ENCODE data around the gene IPO9. TPM values are rescaled to one million over a fixed set of nuclear protein-coding genes. Genes with fewer than 3 reads are reported as not detected.

The IPO9 gene
- total RNA-seq, 2 experiments from 2014 or later: 64.6 to 67.5 TPM

DNA sequence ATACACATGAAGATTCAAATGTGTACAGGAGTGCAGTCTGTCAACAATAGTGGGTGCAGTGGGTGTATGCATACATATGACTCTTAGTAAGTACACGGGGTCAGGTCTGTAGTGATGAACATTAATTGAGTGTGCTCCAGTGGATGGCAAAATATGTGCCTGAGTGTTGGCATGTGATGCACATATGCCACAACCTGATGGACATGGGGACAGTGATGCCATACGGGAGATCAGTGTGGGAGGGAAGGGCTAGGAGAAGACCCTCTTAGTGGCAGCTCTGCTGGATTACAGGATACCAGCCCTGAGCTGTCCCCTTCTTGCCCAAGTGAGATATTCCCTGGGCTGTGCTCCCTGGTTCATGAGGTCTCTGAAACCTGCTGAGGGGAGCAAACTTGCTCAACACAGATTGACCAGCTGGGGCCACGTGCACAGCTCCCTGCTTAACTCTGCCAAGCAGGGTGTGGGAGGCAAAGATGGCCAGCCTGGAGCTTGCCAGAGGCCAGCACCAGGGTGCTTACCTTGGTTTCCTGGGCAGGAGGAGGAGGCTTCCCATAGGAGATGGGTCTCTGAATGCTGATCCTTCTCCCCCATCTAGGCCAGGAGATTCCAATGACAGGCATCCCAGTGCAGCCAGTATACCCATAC lies 62.0 kb downstream of the IPO9 start:
- Mint-ChIP-seq H3K4me3 (no peak overlapping the region), H3K27me3 (peaks cover 48% of the 10 kb centered on the region), H3K36me3 (ENCODE audit: low read depth) (no peaks in the 10 kb centered on the region), H3K4me1 (ENCODE audit: low read depth) (peaks cover 7% of the 10 kb centered on the region), H3K9me3 (no peaks in the 10 kb centered on the region), H3K27ac (no peak overlapping the region)
- intact Hi-C loops (cut with micrococcal nuclease): no loop called here
- DNase-seq (no peak), ATAC-seq (no peak)
- TF ChIP-seq, protein P1, sequence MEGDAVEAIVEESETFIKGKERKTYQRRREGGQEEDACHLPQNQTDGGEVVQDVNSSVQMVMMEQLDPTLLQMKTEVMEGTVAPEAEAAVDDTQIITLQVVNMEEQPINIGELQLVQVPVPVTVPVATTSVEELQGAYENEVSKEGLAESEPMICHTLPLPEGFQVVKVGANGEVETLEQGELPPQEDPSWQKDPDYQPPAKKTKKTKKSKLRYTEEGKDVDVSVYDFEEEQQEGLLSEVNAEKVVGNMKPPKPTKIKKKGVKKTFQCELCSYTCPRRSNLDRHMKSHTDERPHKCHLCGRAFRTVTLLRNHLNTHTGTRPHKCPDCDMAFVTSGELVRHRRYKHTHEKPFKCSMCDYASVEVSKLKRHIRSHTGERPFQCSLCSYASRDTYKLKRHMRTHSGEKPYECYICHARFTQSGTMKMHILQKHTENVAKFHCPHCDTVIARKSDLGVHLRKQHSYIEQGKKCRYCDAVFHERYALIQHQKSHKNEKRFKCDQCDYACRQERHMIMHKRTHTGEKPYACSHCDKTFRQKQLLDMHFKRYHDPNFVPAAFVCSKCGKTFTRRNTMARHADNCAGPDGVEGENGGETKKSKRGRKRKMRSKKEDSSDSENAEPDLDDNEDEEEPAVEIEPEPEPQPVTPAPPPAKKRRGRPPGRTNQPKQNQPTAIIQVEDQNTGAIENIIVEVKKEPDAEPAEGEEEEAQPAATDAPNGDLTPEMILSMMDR (IDR thresholded peaks at IDR 0.05): no peak
- CTCF ChIA-PET: interaction anchor here (6.7 kb wide), 1 partner anchor 10 kb away, joined by 100 read pairs; no protein-coding TSS in a partner anchor
- POLR2A ChIA-PET: no interaction called here

DNA sequence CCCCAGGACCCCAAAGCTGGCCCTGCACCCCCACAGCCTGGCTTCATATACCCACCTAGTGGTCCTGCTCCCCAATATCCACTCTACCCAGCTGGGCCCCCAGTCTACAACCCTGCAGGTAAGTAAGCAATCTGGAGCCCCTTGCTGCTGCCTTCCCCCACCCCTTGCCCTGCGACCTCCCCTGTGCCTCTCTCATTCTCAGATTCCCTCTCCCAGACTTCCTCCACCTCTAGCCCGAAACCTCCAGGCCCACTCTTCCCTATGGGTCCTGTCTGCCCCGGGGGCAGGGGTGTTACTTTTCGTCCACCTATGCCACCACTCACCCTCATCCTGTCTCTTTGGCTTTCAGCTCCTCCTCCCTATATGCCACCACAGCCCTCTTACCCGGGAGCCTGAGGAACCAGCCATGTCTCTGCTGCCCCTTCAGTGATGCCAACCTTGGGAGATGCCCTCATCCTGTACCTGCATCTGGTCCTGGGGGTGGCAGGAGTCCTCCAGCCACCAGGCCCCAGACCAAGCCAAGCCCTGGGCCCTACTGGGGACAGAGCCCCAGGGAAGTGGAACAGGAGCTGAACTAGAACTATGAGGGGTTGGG lies 62.6 kb downstream of the IPO9 start:
- Mint-ChIP-seq H3K4me3 (no peak overlapping the region), H3K9me3 (no peaks in the 10 kb centered on the region), H3K36me3 (ENCODE audit: low read depth) (no peaks in the 10 kb centered on the region), H3K27me3 (peaks cover 48% of the 10 kb centered on the region), H3K27ac (no peak overlapping the region), H3K4me1 (ENCODE audit: low read depth) (peaks cover 13% of the 10 kb centered on the region)
- POLR2A ChIA-PET: interaction anchor here (2.2 kb wide), 1 partner anchor 8 kb away, joined by 8 read pairs; no protein-coding TSS in a partner anchor
- intact Hi-C loops (cut with micrococcal nuclease): no loop called here
- ATAC-seq (no peak), DNase-seq (no peak)
- TF ChIP-seq, protein P1 (IDR thresholded peaks at IDR 0.05): no peak
- CTCF ChIA-PET: interaction anchor here (1.2 to 6.7 kb wide), 2 partner anchors 10 to 54 kb away, joined by 5 to 100 read pairs; no protein-coding TSS in a partner anchor

DNA sequence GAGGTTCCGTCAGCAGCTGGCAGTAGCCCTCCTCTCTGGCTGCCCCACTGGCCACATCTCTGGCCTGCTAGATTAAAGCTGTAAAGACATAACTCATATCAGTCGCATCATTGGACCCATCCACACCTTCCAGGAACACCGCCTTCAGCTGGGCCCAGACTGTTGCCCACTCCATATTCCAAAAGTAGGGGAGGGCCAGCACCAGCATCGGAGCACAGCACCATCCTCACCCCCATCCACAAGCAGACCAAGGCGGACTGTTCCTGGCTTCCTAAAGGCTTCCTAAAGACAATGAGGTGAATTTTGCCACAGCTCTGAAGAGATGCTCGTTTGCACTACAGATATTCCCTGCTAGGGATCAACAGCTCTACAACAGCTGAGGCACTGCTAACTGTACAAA lies 63.3 kb downstream of the IPO9 start:
- peaks cover 13% of the 10 kb centered on the region for H3K4me1 Mint-ChIP-seq (ENCODE audit: low read depth)
- H3K9me3 Mint-ChIP-seq: no peaks in the 10 kb centered on the region
- ATAC-seq (no peak), DNase-seq (no peak)
- intact Hi-C loops (cut with micrococcal nuclease): no loop called here
- TF ChIP-seq, protein P1 (IDR thresholded peaks at IDR 0.05): no peak
- H3K27ac Mint-ChIP-seq: no peak overlapping the region
- H3K27me3 Mint-ChIP-seq: peaks cover 41% of the 10 kb centered on the region
- CTCF ChIA-PET: interaction anchor here (0.9 to 6.7 kb wide), 4 partner anchors 11 to 243 kb away, joined by 3 to 100 read pairs (median 4); no protein-coding TSS in a partner anchor
- no peaks in the 10 kb centered on the region for H3K36me3 Mint-ChIP-seq (ENCODE audit: low read depth)
- POLR2A ChIA-PET: interaction anchor here (0.6 to 2.2 kb wide), 2 partner anchors 9 to 68 kb away, joined by 3 to 8 read pairs; no protein-coding TSS in a partner anchor
- H3K4me3 Mint-ChIP-seq: no peak overlapping the region

DNA sequence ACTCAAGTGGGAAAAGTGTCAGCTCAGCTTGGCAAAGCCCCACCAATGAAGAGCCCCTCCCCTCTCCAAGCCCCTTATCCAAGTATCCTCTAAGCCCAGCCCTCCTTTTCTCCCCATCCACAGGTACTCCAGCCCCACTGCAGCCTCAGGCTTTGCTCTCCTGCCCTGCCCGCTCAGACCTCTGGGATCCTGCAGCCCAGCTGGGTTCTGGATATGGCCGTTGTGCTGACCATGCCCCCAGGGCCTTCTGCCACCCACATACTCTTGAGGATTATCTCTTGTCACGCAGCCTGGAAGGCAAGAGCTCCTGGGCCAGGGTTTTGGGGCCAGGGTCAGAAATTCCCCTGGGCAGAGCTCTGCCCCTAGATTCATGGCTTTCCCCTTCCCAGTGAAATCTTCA lies 64.5 kb downstream of the IPO9 start:
- peaks cover 31% of the 10 kb centered on the region for H3K27me3 Mint-ChIP-seq
- no peak for DNase-seq
- CTCF ChIA-PET: interaction anchor here (0.9 to 7.2 kb wide), 6 partner anchors 10 to 238 kb away, joined by 3 to 130 read pairs (median 4); no protein-coding TSS in a partner anchor
- intact Hi-C loops (cut with micrococcal nuclease): no loop called here
- ATAC-seq: no peak
- H3K36me3 Mint-ChIP-seq (ENCODE audit: low read depth): no peaks in the 10 kb centered on the region
- TF ChIP-seq, protein P1 (IDR thresholded peaks at IDR 0.05): no peak
- H3K27ac Mint-ChIP-seq: no peak overlapping the region
- H3K9me3 Mint-ChIP-seq: no peaks in the 10 kb centered on the region
- POLR2A ChIA-PET: interaction anchor here (1.2 to 2.2 kb wide), 2 partner anchors 10 to 76 kb away, joined by 3 to 8 read pairs; no protein-coding TSS in a partner anchor
- no peak overlapping the region for H3K4me3 Mint-ChIP-seq
- peaks cover 13% of the 10 kb centered on the region for H3K4me1 Mint-ChIP-seq (ENCODE audit: low read depth)

All from activated CD8-positive, alpha-beta T cell treated with anti-CD3 and anti-CD28 coated beads for 36 hours (primary cell).